HL-60 (cell line): ENCODE measurements around the gene NKD2.

Source experiments
- POLR2AphosphoS5 ChIP-seq: IDR thresholded peaks from 2 replicates; pipeline ENCODE4 v1.6.1; 2012; ENCODE audit warnings: low read depth
- SPI1 ChIP-seq: IDR thresholded peaks from 2 replicates; pipeline ENCODE4 v1.6.1; 2012; ENCODE audit warnings: low read depth, mild to moderate bottlenecking, borderline replicate concordance
- TF ChIP-seq, protein P1 (sequence below): IDR thresholded peaks from one replicate; pipeline ENCODE4 v1.5.1; 2011; ENCODE audit warnings: low read length, control low read depth, inconsistent platforms; ENCODE audit not compliant: insufficient read depth
- TF ChIP-seq, protein P2 (sequence below): IDR thresholded peaks from 2 replicates; pipeline ENCODE4 v1.6.1; 2012; ENCODE audit warnings: low read depth; ENCODE audit not compliant: insufficient replicate concordance

DNA sequence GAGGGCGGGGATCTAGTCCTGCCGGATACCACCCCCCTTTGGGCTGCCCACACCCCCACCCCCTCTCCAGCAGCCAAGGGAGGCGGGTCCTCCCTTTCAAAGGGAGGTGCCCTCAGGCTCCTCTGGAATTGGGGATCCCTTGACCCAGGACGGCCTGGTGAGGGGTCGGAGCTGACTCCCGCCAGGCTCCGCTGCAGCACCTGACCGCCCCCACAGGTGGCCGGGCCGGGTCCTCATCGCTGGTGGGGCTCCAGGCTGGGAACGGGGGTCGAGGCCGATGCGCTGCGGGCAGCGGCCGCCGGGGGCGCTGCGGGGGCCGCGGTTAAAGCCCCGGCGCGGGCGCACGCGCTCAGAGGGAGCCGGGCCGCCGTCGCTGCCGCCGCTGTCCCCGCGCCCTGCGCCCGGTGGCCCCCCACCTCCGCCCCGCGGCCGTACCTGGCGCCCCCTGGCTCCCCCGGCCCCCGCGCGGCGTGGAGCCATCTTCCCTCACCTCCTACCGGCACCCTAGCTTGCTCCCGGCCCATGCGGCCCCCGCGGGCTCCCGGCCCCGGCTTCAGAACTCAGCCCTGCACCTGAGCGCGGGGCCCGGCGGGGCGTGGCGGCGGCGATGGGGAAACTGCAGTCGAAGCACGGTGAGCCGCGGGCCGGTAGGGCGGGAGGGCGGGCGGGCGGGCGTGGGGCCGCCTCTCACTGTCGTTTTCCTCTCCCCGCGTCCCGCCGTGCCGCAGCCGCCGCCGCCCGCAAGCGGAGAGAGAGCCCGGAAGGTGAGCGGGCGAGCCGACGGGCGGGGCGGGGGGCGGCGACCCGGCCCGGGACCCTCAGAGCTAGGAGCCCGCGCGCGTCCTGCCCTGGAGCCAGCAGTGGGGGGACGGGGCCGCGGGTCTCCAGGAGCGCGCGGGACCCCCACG is at the start of gene NKD2:
- TF ChIP-seq, protein P1, sequence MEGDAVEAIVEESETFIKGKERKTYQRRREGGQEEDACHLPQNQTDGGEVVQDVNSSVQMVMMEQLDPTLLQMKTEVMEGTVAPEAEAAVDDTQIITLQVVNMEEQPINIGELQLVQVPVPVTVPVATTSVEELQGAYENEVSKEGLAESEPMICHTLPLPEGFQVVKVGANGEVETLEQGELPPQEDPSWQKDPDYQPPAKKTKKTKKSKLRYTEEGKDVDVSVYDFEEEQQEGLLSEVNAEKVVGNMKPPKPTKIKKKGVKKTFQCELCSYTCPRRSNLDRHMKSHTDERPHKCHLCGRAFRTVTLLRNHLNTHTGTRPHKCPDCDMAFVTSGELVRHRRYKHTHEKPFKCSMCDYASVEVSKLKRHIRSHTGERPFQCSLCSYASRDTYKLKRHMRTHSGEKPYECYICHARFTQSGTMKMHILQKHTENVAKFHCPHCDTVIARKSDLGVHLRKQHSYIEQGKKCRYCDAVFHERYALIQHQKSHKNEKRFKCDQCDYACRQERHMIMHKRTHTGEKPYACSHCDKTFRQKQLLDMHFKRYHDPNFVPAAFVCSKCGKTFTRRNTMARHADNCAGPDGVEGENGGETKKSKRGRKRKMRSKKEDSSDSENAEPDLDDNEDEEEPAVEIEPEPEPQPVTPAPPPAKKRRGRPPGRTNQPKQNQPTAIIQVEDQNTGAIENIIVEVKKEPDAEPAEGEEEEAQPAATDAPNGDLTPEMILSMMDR: no peak
- TF ChIP-seq, protein P2, sequence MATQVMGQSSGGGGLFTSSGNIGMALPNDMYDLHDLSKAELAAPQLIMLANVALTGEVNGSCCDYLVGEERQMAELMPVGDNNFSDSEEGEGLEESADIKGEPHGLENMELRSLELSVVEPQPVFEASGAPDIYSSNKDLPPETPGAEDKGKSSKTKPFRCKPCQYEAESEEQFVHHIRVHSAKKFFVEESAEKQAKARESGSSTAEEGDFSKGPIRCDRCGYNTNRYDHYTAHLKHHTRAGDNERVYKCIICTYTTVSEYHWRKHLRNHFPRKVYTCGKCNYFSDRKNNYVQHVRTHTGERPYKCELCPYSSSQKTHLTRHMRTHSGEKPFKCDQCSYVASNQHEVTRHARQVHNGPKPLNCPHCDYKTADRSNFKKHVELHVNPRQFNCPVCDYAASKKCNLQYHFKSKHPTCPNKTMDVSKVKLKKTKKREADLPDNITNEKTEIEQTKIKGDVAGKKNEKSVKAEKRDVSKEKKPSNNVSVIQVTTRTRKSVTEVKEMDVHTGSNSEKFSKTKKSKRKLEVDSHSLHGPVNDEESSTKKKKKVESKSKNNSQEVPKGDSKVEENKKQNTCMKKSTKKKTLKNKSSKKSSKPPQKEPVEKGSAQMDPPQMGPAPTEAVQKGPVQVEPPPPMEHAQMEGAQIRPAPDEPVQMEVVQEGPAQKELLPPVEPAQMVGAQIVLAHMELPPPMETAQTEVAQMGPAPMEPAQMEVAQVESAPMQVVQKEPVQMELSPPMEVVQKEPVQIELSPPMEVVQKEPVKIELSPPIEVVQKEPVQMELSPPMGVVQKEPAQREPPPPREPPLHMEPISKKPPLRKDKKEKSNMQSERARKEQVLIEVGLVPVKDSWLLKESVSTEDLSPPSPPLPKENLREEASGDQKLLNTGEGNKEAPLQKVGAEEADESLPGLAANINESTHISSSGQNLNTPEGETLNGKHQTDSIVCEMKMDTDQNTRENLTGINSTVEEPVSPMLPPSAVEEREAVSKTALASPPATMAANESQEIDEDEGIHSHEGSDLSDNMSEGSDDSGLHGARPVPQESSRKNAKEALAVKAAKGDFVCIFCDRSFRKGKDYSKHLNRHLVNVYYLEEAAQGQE: no peak
- TF ChIP-seq SPI1: no peak
- no peak for TF ChIP-seq POLR2AphosphoS5
